GM12878 (cell line): ENCODE results near the gene ANKRD33B. TPM values are rescaled to one million over a fixed set of nuclear protein-coding genes. Genes with fewer than 3 reads are reported as not detected.
A peak's percentile ranks its signal among the peaks of the same experiment; 100 is the strongest.

ENCODE experiments used
- ATAC-seq: fragments of 200-7000 bp; cut with Tn5 transposase; 3 replicates; pipeline ENCODE4 v1.9.1; 2020; ENCODE audit warnings: mild to moderate bottlenecking, moderate library complexity
- BruUV-seq: library from RNA; stranded (reverse); fragments of 400-500 nt; replicated peaks from 2 replicates; lab custom pipeline; 2021; lab: Mats Ljungman, UMichigan
- CTCF ChIA-PET: fragments of 300-600 bp; sonication (Branson Sonifier 250); formaldehyde crosslinking; extraction: SDS; loops from one replicate; lab custom pipeline; 2021; ENCODE audit warnings: inconsistent platforms; lab: Yijun Ruan, JAX
- POLR2A ChIA-PET: fragments of 350-600 bp; formaldehyde crosslinking; extraction: SDS; loops from one replicate; lab custom pipeline; 2021; ENCODE audit warnings: inconsistent platforms; lab: Charles Lee
- RAD21 ChIA-PET: fragments of 300-600 bp; sonication (Branson Sonifier 250); formaldehyde crosslinking; loops from one replicate; lab custom pipeline; 2023; ENCODE audit warnings: antibody characterized with exemption; ENCODE audit not compliant: unreplicated experiment; lab: Charles Lee
- SMC1A ChIA-PET: fragments of 300-600 bp; sonication (Branson Sonifier 250); formaldehyde crosslinking; loops from one replicate; lab custom pipeline; 2023; ENCODE audit not compliant: unreplicated experiment, uncharacterized antibody; lab: Charles Lee
- DNase-seq: peaks from one replicate; pipeline ENCODE4 v3.0.0-alpha.2; 2011; ENCODE audit warnings: low read depth, low spot score
- FAIRE-seq: peaks from 3 replicates; lab custom pipeline; 2011; peaks lifted over from hg19 to GRCh38; lab: Jason Lieb, UNC
- H2AFZ ChIP-seq: 2 replicates; pipeline ENCODE4 v1.6.0; 2011; ENCODE audit warnings: low read depth, low read length, control low read depth; ENCODE audit not compliant: control insufficient read depth
- H3K27ac ChIP-seq: 2 replicates; pipeline ENCODE4 v1.5.1; 2011; ENCODE audit warnings: control low read depth; ENCODE audit not compliant: control insufficient read depth, insufficient read depth
- H3K27me3 ChIP-seq, 2 experiments: replicated peaks in 1 of 2; 2 replicates each; pipeline versions ENCODE4 v1.6.0 to v1.6.1; 2011; ENCODE audit warnings: low read length in 1 of 2; ENCODE audit not compliant: control insufficient read depth in 2 of 2, insufficient read depth in 2 of 2
- H3K36me3 ChIP-seq, 2 experiments: 2 replicates each; pipeline ENCODE4 v1.5.1; 2011; ENCODE audit warnings: low read length in 1 of 2; ENCODE audit not compliant: control insufficient read depth in 2 of 2, insufficient read depth in 2 of 2
- H3K4me1 ChIP-seq: 2 replicates; pipeline ENCODE4 v1.6.1; 2011; ENCODE audit warnings: mild to moderate bottlenecking, low read length, moderate library complexity, mixed read lengths; ENCODE audit not compliant: control insufficient read depth, insufficient read depth
- H3K4me2 ChIP-seq: 2 replicates; pipeline ENCODE4 v1.6.0; 2011; ENCODE audit warnings: control low read depth; ENCODE audit not compliant: control insufficient read depth, insufficient read depth
- H3K4me3 ChIP-seq: fragments of 200-600 bp; sonication (generic); 2 replicates; pipeline ENCODE4 v1.5.1; 2016
- H3K79me2 ChIP-seq: 2 replicates; pipeline ENCODE4 v1.6.0; 2011; ENCODE audit warnings: low read length; ENCODE audit not compliant: control insufficient read depth, insufficient read depth
- H3K9ac ChIP-seq: 2 replicates; pipeline ENCODE4 v1.8.0; 2011; ENCODE audit warnings: low read length, control low read depth, mixed read lengths; ENCODE audit not compliant: control insufficient read depth, insufficient read depth
- H3K9me3 ChIP-seq: replicated peaks from 3 replicates; pipeline ENCODE4 v1.5.1; 2011; ENCODE audit warnings: mild to moderate bottlenecking, low read length; ENCODE audit not compliant: control insufficient read depth, insufficient read depth
- H4K20me1 ChIP-seq: 2 replicates; pipeline ENCODE4 v1.6.0; 2011; ENCODE audit not compliant: control insufficient read depth, insufficient read depth
- ATF3 ChIP-seq: IDR thresholded peaks from 2 replicates; pipeline ENCODE4 v1.6.1; 2011; ENCODE audit warnings: low read depth, mild to moderate bottlenecking, low read length, moderate library complexity, borderline replicate concordance; ENCODE audit errors: extremely low read depth
- JUND ChIP-seq: IDR thresholded peaks from 2 replicates; pipeline ENCODE4 v1.6.1; 2012; ENCODE audit warnings: low read depth, mild to moderate bottlenecking, low read length, improper control_type of control experiment, moderate library complexity
- PAX5 ChIP-seq: IDR thresholded peaks from 2 replicates; pipeline ENCODE4 v1.6.1; 2011; ENCODE audit warnings: low read depth, low read length, borderline replicate concordance
- POLR2AphosphoS5 ChIP-seq: IDR thresholded peaks from 2 replicates; pipeline ENCODE4 v1.6.1; 2011; ENCODE audit warnings: mild to moderate bottlenecking, low read length, inconsistent platforms
- PRDM15 ChIP-seq: fragments of 450-650 bp; formaldehyde crosslinking; IDR thresholded peaks from 2 replicates; pipeline ENCODE4 v1.4.0; 2020; ENCODE audit warnings: mild to moderate bottlenecking, moderate library complexity
- SMAD1 ChIP-seq: fragments of 450-650 bp; IDR thresholded peaks from 2 replicates; pipeline ENCODE4 v1.6.1; 2018; ENCODE audit warnings: mild to moderate bottlenecking, low read depth; ENCODE audit not compliant: partially characterized antibody
- SMARCA5 ChIP-seq: fragments of 450-650 bp; IDR thresholded peaks from 2 replicates; pipeline ENCODE4 v1.6.1; 2017; ENCODE audit warnings: mild to moderate bottlenecking
- ZNF24 ChIP-seq: fragments of 450-650 bp; IDR thresholded peaks from 2 replicates; pipeline ENCODE4 v1.6.1; 2017; ENCODE audit warnings: antibody characterized with exemption, mild to moderate bottlenecking
- WGBS: methylation state at CpG from one replicate; pipeline ENCODE4 v1.1.6; 2016; ENCODE audit warnings: low lambda C conversion rate; ENCODE audit not compliant: insufficient replicate concordance, insufficient coverage; ENCODE audit errors: missing lambda C conversion rate; 5-methylcytosine and 5-hydroxymethylcytosine counted together
- in situ Hi-C: fragments of 300-500 bp; cut with MboI; formaldehyde crosslinking; loops from 9 replicates; pipeline ENCODE4 v1.14.3; 2018; ENCODE audit warnings: mixed read lengths
- intact Hi-C: fragments of 100-400 bp; cut with micrococcal nuclease; formaldehyde crosslinking; loops from one replicate; pipeline ENCODE4 v1.14.2; 2022; ENCODE audit not compliant: unreplicated experiment
- polyA plus RNA-seq, 11 experiments: library from polyadenylated mRNA; depleted of rRNA in 4 of 11; unstranded in 6 of 11; stranded (reverse) in 5 of 11; fragments of >200 nt; fragmentation: Nextera tagmentation in 4 of 11; fragmentation: Illumina TruSeq in 1 of 11; extraction: Ambion mirVana in 4 of 11; extraction: Trizol in 1 of 11; gene quantifications; 1 replicate in 1 of 11; 2 replicates in 10 of 11; pipeline versions ENCODE4 v1.2.1 to v1.2.3, GENCODE V29; 2011 to 2016; ENCODE audit warnings: inconsistent platforms in 2 of 11, missing spikeins in 2 of 11, low read depth in 1 of 11
- total RNA-seq, 4 experiments: library from RNA; depleted of rRNA in 3 of 4; stranded (reverse); fragments of >200 nt in 3 of 4; fragmentation: Illumina TruSeq in 1 of 4; extraction: Trizol in 1 of 4; gene quantifications; 2 replicates each; pipeline versions ENCODE4 v1.2.1 to v1.2.3, GENCODE V29; 2013 to 2021

The ANKRD33B gene
- total and polyA plus RNA-seq, 10 of the 15 experiments (the other 5 are each of a cell fraction or from before 2014, with no cell fraction given) = 4.9 to 61.6 (median 15.6) TPM

- Histone ChIP-seq H3K79me2 (peaks cover 75% of the 10 kb centered on the region), H3K4me2 (peak overlapping the region; percentile 83), H3K36me3 (peaks cover 2 to 3% of the 10 kb centered on the region in 2 experiments; a peak in 3 of 4 replicates), H3K4me3 (peak overlapping the region; percentile 59), H3K9ac (peak overlapping the region; percentile 83), H3K27ac (peak overlapping the region; percentile 93), H3K4me1 (peaks cover 83% of the 10 kb centered on the region), H4K20me1 (no peaks in the 10 kb centered on the region), H3K27me3 (no peaks in the 10 kb centered on the region), H2AFZ (no peak overlapping the region), H3K9me3 (peaks cover 6% of the 10 kb centered on the region)
- BruUV-seq = TSS peak; percentile 86
- DNase-seq = no peak
- intact Hi-C loops (loop anchor here (1.0 to 5.0 kb wide), 3 partner anchors 53 to 349 kb away; no protein-coding TSS in a partner anchor), in situ Hi-C loops (no loop called here)
- ChIA-PET RAD21 (interaction anchor here (0.8 to 6.7 kb wide), 10 partner anchors 10 to 177 kb away, joined by 3 to 93 read pairs (median 6); partner anchors contain the start of gene ANKRD33B), CTCF (interaction anchor here (1.0 to 2.3 kb wide), 6 partner anchors 24 to 274 kb away, joined by 4 to 10 read pairs (median 6); no protein-coding TSS in a partner anchor), POLR2A (interaction anchor here (0.9 to 4.9 kb wide), 5 partner anchors 39 to 101 kb away, joined by 3 to 39 read pairs (median 4); no protein-coding TSS in a partner anchor), SMC1A (interaction anchor here (0.8 to 6.5 kb wide), 11 partner anchors 11 to 179 kb away, joined by 3 to 90 read pairs (median 5); no protein-coding TSS in a partner anchor)
- ATAC-seq = peak; percentile 9
- TF ChIP-seq ZNF24 = no peak
- TF ChIP-seq SMAD1 = peak; percentile 43
- TF ChIP-seq PAX5 = 0 out of 2 replicates have a peak, but pooled peaks have one; percentile 22
- TF ChIP-seq SMARCA5 = peak; percentile 34; the same call in 1 of the 2 replicates
- TF ChIP-seq ATF3 = no peak
- TF ChIP-seq PRDM15 (CRISPR knock-in tag) = 0 out of 2 replicates have a peak, but pooled peaks have one; percentile 3
- TF ChIP-seq POLR2AphosphoS5 = peak; percentile 79
- no peak for TF ChIP-seq JUND
- FAIRE-seq = no peak
- 2% methylated on average over 18 of the region's 18 CpGs for WGBS
Observed at GRCh38 chr5:10631316-10631996, 67.6 kb downstream of the ANKRD33B start.
